Subcutaneous adipose tissue (tissue), 4 donors: ENCODE measurements around the gene CPXM1. TPM values are rescaled to one million over a fixed set of nuclear protein-coding genes. Genes with fewer than 3 reads are reported as not detected.

Source experiments
- total RNA-seq, 4 donors: library from RNA; depleted of rRNA; stranded (reverse); fragments of >200 nt; gene quantifications; one replicate each; pipeline ENCODE4 v1.1.0, GENCODE V29; 2016
- TF ChIP-seq, protein P1 (sequence below): fragments of 450-650 bp; IDR thresholded peaks from one replicate; pipeline ENCODE4 v1.5.1; 2016; ENCODE audit warnings: low read depth, mild to moderate bottlenecking, control low read depth, antibody characterized with exemption, moderate library complexity

The CPXM1 gene
- total RNA-seq, 4 donors from 2014 or later = 9.8 to 85.5 (median 19.9) TPM

DNA sequence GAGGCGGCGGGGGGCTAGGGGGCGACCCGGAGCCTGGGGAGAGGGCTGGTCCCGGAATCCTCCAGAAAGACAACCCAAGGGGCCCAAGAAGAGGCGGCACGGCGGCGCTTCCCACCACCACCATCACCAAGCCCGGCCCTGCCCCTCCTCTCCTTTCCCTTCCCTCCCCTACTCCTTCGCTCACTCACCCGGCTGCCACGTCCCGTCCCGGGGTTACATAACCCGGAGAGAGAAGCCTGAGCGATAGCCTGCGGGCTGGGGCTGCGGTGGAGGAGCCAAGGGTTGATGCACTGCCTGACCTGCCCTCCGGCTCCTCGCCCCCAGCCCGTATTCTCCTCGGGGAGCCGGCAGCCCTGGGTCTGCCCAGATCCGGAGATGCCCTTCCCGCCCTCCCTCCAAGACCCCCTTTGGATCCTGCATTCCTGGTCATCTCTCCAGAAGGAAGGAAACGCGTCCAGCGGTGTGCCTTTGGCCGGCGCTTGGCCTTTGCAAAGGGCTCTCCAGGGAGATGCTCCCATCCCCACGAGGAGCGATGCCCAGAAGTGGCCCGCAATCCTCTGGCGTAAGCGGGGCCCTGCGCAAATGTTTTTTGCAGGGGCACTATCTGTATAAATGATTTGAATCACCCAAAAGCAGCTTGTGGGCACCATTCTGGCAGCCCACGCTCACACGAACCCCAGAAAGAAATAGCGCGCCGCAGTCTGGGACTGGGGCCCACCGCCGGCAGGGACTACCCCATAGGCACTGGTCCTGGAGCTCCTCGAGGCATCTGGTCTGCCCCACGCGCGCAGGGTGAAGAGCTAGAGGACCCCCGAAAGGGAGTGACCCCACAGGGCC is 4.6 kb upstream of the CPXM1 start:
- TF ChIP-seq, protein P1, sequence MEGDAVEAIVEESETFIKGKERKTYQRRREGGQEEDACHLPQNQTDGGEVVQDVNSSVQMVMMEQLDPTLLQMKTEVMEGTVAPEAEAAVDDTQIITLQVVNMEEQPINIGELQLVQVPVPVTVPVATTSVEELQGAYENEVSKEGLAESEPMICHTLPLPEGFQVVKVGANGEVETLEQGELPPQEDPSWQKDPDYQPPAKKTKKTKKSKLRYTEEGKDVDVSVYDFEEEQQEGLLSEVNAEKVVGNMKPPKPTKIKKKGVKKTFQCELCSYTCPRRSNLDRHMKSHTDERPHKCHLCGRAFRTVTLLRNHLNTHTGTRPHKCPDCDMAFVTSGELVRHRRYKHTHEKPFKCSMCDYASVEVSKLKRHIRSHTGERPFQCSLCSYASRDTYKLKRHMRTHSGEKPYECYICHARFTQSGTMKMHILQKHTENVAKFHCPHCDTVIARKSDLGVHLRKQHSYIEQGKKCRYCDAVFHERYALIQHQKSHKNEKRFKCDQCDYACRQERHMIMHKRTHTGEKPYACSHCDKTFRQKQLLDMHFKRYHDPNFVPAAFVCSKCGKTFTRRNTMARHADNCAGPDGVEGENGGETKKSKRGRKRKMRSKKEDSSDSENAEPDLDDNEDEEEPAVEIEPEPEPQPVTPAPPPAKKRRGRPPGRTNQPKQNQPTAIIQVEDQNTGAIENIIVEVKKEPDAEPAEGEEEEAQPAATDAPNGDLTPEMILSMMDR = no peak

DNA sequence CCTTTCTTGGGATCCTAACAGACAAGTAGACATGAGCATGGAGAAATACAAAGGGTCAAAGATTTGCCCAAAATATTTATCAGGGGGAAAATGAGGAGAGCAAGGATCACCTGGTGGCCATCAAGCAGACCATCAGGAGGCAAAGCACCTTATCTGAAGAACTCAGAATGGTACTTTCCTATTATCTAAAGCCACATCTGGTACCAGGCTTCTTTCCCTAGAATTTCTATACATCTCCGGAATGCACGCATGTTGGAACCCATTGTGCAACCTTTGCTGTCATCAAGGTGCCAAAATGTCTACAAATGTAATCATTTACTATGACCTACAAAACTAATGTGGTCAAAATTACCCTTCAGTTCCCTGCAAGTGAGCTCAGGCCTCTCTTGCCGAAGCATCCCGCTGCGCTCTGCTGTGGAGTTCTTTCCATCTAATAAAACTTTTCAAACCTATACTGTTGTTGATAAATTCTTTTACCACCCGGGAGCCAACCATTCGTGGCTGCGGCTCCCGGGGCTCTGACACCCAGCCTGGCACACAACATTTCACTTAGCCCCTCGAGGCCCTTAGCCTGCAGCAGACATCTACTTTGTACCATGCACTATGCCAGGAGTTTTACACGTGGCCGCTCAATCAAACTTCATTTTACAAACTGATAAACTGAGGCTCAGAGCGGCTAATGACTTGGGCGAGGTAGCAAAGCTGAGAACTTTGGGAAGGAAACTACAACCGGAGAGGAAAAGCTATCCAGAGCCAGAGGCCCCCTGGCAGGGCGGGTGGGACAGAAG is 3.8 kb upstream of the CPXM1 start:
- TF ChIP-seq, protein P1 = no peak

DNA sequence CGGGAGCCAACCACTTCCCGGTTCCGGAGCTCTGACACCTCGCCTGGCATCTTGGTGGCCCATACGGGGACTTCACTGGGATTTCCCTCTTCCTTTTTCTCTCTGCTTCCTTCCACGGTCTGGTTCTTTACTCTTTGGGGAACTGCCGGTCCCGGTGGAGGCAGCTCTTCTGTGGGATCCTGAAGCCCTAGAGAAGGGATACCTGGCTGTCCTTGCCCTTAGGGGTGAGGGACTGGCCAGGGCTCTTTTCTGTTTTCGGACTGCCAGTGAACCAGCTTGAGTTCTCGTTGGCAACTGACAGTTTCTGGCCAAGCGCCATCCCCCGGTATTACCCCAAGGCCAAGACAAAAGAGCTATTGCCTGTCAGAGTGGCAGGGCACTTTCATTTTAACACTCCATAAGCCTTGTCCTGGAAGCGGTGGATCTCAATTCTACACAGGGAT is 880 bp upstream of the CPXM1 start:
- TF ChIP-seq, protein P1 = no peak

DNA sequence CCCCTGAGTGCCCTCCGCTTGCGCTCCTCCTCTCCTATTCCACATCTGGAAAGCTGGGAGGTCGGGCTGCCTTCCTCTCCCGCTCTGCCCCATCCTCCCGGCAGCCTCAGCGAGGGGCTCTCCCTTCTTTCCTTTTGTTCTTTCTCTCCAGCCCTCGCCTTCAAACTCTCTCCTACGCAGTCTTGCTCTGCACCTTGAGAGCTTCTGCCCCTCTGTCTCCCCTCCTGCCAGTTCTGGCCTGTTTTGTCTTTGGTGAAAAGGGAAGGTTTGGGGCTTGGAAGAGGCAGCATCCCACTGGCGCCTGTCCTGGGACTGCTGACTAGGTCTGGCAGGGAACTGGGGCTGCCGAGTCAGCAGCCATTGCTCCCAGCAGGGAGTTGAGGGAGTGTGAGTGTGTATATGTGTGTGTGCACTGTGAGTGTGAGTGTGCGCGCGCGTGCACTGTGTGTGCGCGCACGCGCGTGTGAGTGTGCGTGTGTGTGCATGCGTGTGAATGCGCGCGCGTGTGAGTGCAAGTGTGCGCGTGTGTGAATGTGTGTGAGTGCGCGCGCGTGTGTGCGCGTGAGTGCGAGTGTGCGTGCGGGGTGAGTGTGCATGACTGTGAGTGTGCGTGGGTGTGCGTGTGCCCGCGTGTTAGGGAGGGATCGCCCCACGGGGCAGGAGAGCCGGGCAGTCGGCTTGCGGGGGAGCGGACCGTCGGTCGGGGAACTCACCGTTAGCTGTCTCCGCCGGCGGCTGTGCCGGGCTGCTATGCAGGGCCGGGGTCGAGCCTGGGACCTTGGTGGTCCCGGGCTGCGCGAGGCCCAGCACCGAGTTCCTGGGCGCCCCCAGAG is 523 bp downstream of the CPXM1 start:
- TF ChIP-seq, protein P1 = no peak

DNA sequence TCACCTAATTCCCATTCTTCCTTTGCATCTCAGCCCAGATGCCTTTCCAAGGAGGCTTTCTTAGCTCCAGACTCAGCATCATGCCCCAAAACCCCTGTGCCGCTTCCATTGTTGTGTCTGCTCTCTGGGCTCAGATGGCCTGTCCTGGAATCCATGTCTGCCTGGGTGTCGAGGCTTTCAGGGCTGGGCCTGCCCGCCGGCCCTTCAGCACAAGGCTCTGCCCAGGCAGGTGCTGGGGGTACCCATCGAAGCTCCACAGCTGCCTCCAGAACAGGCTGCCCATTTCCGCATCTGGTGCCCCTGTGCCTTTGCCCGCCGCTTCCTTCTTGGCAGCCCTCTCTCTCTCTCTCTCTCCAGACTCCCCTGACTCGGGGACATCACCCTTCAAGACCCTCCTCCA is 1.2 kb downstream of the CPXM1 start:
- TF ChIP-seq, protein P1 = no peak

DNA sequence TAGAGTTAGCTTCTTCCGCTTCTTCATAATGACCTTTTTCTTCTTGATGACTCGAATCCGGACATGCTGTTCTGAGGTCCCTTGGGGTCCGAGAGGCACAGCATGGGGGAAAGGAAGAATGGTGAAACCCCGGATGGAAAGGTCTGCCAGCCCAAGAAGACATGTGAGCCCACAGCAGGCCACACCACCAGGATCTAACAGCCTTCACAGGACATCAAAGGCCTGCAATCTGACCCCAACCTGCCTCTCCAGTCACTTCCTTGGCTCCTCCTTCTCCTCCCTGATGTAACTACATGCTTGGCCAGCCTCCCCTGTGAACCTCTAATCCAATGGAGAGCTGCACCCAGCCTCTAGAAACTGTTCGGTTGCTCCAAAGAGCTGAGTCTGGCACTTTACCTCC is 1.6 kb downstream of the CPXM1 start:
- TF ChIP-seq, protein P1 = no peak
